SIG-M5 (cell line): ENCODE measurements around the gene ATP8B2.
"Not testable (repeated sequence)": the region's sequence is repeated elsewhere in the genome, so short reads cannot be mapped to it uniquely, and the experiment has no call there.

Experiments used
- DNase-seq: peaks from one replicate; lab custom pipeline; 2025; lab: John Stamatoyannopoulos, UW

ATP8B2 gene, protein sequence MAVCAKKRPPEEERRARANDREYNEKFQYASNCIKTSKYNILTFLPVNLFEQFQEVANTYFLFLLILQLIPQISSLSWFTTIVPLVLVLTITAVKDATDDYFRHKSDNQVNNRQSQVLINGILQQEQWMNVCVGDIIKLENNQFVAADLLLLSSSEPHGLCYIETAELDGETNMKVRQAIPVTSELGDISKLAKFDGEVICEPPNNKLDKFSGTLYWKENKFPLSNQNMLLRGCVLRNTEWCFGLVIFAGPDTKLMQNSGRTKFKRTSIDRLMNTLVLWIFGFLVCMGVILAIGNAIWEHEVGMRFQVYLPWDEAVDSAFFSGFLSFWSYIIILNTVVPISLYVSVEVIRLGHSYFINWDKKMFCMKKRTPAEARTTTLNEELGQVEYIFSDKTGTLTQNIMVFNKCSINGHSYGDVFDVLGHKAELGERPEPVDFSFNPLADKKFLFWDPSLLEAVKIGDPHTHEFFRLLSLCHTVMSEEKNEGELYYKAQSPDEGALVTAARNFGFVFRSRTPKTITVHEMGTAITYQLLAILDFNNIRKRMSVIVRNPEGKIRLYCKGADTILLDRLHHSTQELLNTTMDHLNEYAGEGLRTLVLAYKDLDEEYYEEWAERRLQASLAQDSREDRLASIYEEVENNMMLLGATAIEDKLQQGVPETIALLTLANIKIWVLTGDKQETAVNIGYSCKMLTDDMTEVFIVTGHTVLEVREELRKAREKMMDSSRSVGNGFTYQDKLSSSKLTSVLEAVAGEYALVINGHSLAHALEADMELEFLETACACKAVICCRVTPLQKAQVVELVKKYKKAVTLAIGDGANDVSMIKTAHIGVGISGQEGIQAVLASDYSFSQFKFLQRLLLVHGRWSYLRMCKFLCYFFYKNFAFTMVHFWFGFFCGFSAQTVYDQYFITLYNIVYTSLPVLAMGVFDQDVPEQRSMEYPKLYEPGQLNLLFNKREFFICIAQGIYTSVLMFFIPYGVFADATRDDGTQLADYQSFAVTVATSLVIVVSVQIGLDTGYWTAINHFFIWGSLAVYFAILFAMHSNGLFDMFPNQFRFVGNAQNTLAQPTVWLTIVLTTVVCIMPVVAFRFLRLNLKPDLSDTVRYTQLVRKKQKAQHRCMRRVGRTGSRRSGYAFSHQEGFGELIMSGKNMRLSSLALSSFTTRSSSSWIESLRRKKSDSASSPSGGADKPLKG

DNA sequence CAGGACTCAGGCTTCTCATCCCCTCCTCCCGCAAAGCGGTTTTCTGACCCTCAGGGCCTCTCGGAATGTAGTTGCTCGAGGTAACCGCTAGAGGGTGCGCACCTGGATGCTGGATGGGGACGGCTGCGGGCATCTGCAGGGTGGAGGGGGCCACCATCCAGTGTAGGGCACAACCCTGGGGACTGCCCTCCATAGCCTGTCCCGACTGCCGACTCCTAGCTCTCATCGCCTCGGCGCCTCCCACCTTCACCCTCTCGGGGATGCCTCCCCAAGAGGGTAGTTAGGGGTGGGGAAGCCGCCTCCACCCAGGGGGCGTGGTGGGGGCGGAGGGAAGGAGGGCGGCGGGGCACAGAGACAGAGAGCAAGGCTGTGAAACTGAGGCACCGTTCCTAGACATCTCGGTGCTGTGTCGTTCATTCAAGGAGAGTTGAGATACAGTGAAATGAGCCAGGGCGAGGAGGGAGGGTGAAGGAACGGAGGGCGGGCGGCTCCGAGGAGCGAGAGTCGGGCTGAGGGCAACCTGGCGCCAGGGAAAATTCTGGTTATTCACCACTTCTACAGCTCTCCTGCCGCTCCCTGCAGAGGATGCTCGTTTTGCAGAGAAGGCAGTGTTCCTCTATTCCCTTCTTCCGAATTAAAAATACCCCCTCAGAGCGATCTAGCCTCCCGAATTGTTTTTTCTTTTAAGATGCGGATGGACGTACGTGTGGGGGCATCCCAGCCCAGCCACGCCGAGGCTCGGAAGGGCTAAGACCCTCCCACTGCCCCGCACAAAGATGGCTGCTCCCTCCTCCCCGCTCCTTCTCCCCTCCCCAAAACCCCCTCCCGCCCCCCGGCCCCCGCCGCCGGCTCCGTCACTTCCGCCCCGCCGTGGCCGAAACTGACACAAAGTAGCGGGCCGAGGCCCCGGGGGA is at the start of gene ATP8B2:
Gene ATP8B2 (plus strand): TSS at position 857 of the 914 bp plus-strand sequence. CDS start 2,617 bp downstream, outside the sequence.
- no peak for DNase-seq

DNA sequence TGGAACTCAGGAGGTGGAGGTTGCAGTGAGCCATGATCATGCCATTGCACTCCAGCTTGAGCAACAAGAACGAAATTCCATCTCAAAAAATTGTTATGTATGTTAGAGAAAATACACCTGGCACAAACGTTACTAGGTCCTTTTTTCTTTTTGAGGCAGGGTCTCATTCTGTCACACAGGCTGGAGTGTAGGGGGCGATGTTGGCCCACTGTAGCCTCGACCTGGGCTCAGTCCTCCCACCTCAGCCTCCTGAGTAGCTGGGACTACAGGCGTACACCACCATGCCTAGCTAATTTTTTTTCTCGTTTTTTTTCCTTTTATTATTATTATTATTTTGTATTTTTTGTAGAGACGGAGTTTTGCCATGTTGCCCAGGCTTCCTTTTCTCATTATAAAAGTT is 48.5 kb upstream of the ATP8B2 start:
- no peak for DNase-seq

DNA sequence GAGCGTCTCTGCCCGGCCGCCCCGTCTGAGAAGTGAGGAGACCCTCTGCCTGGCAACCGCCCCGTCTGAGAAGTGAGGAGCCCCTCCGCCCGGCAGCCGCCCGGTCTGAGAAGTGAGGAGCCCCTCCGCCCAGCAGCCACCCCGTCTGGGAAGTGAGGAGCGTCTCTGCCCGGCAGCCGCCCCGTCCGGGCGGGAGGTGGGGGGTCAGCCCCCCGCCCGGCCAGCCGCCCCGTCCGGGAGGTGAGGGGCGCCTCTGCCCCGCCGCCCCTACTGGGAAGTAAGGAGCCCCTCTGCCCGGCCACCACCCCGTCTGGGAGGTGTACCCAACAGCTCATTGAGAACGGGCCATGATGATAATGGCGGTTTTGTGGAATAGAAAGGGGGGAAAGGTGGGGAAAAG is 37.7 kb upstream of the ATP8B2 start:
- not testable (repeated sequence) for DNase-seq

DNA sequence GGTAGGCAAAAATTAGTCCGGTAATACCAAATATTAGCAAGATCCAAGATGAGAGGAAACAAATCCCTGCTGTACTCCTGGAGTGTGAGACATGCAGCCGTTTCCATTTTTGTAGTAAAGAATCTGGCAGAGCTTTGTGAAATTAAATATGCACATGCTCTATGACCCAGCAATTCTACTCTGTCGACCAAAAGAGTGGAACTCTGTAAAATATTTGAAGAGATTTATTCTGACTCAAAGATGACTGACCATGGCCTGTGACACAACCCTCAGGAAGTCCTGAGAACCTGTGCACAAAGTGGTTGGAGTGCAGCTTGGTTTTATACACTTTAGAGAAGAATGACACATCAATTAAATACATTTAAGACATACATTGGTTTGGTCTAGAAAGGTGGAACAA is 36.7 kb upstream of the ATP8B2 start:
- DNase-seq: no peak

DNA sequence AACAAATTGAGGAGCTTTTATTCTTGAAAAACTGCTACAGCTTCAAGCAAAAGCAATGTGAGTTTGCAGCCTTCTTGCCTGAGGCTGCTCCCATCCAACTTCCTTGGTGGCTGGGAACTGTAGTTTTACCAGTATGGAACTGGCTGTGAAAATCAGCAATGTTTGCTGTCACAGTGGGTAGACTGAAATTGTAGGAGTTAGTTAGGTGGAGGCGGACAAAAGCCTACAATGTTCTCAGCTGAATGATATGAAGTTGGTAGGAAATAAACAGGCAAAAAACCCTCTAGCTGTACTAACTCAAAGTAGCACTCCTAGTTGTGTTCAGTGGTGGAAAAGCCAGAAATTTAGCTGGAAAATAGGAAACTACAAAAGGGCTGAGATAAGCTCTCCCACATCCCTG is 34.4 kb upstream of the ATP8B2 start:
- DNase-seq: no peak

DNA sequence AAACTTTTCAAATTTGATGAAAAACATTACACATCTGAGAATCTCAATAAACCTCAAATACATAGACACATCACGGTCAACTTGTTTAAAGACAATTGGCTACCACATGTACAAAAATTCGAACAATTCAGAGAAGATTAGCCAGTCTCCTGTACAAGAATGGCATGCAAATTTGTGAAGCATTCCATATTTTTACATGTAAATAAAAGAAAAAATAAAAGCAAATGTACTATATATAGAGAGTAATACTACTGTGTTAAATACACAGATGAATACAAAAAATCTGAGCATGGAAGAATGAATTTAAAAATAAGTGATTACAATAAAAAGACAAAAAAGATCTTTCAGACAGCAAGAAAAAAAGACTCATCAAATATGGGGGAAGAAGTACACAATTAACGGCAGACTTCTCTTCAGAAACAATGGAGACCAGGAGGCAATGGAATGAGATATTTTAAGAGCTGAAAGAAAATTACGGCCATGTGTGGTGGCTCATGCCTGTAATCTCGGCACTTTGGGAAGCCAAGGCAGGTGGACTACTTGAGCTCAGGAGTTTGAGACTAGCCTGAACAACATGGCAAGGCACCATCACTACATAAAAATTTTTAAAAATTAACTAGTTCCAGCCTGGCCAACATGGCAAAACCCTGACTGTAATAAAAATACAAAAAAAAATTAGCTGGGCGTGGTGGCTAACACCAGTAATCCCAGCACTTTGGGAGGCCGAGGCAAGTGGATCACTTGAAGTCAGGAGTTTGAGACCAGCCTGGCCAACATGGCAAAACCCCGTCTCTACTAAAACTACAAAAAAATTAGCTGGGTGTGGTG is 29.7 kb upstream of the ATP8B2 start:
- DNase-seq: no peak

DNA sequence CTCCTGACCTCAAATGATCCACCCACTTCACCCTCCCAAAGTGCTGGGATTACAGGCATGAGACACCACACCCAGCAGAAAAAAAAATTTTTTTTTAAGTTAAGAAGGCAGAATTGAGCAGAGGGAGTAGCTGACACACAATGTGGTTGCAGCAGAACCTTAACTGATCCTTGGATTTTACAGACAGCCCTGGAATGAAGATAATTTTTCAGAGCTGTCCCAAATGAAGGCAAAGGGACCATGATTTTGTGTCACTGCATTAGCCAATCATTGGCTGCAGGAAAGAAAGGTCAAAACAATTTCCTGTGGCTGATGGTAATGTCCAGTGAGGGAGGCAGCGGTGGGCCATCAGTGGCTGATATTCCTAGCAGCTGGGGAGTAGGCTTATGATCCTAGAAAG is 23.7 kb upstream of the ATP8B2 start:
- no peak for DNase-seq

DNA sequence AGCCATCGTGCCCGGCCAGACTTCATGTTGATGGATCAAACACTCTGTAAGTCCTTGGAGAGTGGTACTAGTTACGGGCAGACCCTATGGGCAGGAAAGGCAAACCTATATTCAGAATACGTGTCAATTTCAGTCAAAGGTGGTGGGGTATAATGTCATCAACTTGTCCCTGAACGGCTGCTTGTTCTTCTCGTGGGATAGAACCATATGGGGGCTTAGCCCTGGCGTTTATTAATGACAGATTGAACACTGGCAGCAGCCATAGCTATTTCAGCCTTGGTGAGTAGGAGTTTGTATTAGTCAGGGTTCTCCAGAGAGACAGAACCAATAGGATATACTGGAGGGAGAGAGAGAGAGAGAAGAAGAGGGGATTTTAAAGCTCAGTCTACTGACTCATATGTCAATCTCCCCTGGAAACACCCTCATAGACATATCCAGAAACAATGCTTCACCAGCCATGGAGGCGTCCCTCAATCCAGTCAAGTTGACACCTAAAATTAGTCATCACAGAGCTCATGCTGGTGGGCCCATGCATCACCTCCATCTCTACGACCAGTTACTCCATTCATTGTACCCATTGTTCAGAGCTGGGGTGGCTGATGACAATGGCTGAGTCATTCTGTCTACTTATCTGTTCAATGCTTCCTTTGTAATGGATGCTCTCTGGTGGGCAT is 20.5 kb upstream of the ATP8B2 start:
- DNase-seq: no peak

DNA sequence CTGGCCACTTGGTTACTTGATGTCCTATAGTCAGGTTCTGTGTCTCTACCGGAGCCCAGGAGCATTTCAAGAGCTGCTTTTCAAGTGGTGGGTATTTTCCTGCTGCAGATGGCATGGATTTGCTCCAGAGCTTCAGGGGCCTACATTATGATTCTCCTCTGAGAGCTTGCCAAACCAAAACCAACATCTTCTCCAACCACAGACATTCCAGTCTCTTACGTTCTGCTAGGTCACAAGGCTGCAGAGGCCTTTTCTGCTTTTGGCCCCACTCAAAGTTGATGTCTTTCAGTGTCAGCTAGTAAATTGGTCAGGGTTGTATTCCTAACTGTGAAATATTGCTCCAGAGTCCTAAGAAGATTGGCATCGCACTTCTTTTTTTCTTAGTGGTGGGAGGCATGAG is 19.2 kb upstream of the ATP8B2 start:
- DNase-seq: no peak

DNA sequence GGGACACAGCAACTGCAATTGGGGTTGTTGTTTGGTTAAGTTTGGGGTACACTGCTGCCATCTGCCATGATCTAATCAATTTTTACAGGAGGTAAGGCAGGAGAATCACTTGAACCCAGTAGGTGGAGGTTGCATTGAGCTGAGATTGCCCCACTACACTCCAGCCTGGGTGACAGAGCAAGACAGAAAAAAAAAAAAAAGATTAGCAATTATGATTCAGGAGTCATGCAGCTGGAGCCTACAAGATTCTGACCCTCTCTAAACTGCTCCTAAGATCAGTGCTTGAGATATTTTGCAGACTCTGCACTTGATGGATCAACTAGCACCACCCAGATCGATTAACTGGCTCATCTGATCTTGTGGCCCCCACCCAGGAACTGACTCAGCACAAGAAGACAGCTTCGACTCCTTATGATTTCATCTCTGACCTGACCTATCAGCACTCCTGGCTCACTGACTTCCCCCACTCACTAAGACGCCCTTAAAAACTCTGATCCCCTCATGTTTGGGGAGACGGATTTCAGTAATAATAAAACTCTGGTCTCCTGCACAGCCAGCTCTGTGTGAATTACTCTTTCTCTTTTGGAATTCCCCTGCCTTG is 17.6 kb upstream of the ATP8B2 start:
- not testable (repeated sequence) for DNase-seq

DNA sequence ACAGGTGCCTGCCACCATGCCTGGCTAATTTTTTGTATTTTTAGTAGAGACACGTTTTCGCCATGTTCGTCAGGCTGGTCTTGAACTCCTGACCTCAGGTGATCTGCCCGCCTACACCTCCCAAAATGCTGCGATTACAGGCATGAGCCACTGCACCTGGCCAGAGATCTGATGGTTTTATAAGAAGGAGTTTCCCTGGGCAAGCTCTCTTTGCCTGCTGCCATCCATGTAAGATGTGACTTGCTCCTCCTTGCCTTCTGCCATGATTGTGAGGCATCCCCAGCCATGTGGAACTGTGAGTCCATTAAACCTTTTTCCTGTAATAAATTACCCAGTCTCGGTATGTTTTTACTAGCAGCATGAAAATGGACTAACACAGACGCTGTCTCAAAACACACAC is 16.2 kb upstream of the ATP8B2 start:
- DNase-seq: not testable (repeated sequence)

DNA sequence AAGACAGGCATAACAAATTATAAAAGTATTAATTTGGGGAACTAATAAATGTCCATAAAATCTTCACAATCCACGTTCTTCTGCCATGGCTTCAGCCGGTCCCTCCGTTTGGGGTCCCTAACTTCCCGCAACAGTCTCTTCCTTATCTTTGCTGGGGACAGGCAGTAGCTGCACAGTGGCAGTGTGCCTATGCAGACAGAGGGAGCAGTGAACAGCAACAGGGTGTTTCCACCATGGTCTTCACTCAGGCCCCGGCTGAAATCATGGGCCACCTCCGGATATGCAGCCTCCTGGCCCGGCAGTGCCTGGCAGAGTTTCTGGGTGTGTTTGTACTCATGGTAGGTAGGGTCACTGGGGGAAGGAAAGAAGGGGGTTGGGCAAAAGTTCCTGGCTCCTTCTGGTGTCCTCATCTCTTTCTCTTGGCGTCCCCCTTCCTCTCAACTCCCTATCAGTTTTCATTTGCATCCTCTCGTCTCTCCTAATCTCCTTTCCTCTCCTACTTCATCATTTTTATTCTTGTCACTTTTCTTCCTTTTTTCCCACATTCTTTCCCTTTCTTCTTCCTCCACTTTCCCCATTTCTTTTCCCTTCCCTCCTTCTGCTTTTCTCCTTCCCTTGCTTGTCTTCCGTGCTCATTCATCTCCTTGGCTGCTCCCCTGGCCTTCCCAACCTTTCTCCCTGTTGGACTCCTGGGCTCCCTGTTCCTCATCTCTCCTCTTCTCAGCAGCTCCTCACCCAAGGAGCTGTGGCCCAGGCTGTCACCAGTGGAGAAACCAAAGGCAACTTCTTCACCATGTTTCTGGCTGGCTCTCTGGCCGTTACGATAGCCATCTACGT is 12.9 kb upstream of the ATP8B2 start:
- DNase-seq: not testable (repeated sequence)

DNA sequence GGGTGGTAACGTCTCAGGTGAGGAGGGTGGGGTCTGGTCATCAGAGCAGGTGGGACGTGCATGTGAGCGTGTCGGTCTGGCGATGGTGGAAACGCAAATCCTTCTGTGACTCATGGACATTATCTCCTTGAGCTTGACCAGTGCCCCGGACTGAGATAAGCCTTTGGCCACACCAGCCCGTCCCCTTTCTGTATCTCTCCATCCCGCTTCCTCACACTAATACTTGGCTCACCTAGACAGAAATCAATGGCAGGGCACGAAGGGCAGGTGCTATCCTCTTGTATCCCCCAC is 12.3 kb upstream of the ATP8B2 start:
- no peak for DNase-seq

DNA sequence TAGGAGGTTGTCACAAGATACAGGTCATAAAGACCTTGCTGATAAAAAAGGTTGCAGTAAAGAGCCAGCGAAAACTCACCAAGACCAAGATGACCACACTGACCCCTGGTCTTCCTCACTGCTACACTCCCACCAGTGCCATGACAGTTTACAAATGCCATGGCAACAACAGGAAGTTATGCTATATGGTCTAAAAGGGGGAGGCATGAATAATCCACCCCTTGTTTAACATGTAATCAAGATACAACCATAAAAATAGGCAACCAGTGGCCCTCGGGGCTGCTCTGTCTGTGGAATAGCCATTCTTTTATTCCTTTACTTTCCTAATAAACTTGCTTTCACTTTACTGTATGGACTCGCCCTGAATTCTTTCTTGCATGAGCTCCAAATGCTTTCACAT is 11.1 kb upstream of the ATP8B2 start:
- DNase-seq: not testable (repeated sequence)

DNA sequence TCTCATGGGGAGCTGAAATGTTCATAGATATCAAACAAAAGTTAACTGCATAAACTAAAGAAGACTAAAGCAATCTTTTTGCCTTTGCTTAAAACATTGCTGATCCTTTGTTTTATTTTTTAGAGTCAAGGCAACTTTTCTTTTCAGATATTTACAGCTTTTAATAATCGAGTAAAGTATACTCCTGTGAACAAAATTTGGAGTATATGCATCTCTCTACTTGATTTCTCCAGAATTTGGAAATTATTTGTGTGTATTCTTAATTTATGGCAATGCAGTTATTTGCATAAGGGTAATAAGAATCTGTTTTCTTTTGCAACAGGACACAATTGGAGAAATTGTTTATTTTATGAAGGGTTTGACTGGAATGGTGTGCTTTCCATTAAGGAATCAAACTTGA is 8.6 kb upstream of the ATP8B2 start:
- no peak for DNase-seq

DNA sequence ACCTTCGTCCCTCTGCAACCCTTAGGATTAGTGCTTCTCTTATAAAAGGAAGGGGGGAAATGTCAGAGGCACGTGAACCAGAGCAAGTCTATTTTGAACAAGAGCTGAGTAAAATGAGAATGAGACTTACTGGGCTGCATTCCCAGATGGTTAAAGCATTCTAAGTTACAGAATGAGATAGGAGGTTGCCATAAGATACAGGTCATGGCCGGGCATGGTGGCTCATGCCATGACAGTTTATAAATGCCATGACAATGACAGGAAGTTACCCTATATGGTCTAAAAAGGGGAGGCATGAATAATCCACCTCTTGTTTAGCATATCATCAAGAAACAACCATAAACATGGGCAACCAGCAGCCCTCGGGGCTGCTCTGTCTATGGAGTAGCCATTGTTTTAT is 6.9 kb upstream of the ATP8B2 start:
- no peak for DNase-seq

DNA sequence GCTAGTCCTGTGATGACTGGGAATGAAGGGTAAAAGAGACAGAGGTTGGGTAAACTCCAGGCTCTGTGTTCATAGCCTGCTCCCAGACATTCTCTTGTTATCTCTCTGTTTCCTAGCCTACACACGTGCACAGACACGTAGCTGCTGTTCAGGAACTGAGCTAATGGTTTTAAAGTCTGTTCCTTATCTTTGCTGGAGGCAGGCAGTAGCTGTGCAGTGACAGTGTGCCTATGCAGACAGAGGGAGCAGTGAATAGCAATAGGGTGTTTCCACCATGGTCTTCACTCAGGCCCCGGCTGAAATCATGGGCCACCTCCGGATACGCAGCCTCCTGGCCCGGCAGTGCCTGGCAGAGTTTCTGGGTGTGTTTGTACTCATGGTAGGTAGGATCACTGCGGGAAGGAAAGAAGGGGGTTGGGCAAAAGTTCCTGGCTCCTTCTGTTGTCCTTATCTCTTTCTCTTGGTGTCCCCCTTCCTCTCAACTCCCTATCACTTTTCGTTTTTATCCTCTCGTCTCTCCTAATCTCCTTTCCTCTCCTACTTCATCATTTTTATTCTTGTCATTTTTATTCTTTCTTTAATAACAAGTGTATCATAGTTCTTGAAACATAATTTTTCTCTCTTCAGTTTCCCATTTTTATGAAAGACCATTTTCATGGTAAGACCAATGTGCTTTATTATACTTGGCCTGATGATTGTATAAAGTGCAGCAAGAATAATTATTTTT is 4.3 kb upstream of the ATP8B2 start, which contains the start of gene AQP10:
Gene AQP10 (plus strand): TSS at position 212 of the 727 bp plus-strand sequence. CDS start 63 bp downstream, at position 275.
- no peak for DNase-seq

DNA sequence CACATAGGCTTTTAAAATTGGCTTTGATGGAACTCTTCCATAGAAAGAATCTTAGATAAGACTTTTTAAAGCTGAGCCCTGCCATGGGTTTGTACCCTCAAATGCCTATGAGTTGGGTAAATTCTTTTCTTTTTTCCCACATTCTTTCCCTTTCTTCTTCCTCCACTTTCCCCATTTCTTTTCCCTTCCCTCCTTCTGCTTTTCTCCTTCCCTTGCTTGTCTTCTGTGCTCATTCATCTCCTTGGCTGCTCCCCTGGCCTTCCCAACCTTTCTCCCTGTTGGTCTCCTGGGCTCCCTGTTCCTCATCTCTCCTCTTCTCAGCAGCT is 3.8 kb upstream of the ATP8B2 start:
- DNase-seq: not testable (repeated sequence)
